WTC11 (cell line): Measurements from ENCODE around the gene LTBP3.

ENCODE experiments used
- CREM ChIP-seq: sonication (generic); formaldehyde crosslinking; IDR thresholded peaks from 2 replicates; pipeline ENCODE4 v1.8.1; 2022; ENCODE audit warnings: mild to moderate bottlenecking, missing genetic modification reagents, moderate library complexity
- FOXJ3 ChIP-seq: sonication (generic); formaldehyde crosslinking; IDR thresholded peaks from 2 replicates; pipeline ENCODE4 v1.9.0; 2021; ENCODE audit warnings: missing genetic modification reagents, mild to moderate bottlenecking, borderline replicate concordance
- FOXP1 ChIP-seq: sonication (generic); formaldehyde crosslinking; IDR thresholded peaks from 2 replicates; pipeline ENCODE4 v1.8.0; 2022; ENCODE audit warnings: missing genetic modification reagents, mild to moderate bottlenecking, moderate library complexity, borderline replicate concordance
- SMAD4 ChIP-seq: sonication (generic); formaldehyde crosslinking; IDR thresholded peaks from 2 replicates; pipeline ENCODE4 v1.8.0; 2022; ENCODE audit warnings: mild to moderate bottlenecking, missing genetic modification reagents
- ZNF138 ChIP-seq: sonication (generic); formaldehyde crosslinking; conservative IDR thresholded peaks from 2 replicates; pipeline ENCODE4 v1.8.1; 2022; ENCODE audit warnings: mild to moderate bottlenecking, moderate library complexity, missing genetic modification reagents
- ZNF423 ChIP-seq: fragments of 250-450 bp; sonication (Bioruptor Pico); IDR thresholded peaks from 2 replicates; pipeline ENCODE4 v2.1.2; 2022; ENCODE audit warnings: mild to moderate bottlenecking, moderate library complexity
- TF ChIP-seq, protein P1 (sequence below): sonication (generic); formaldehyde crosslinking; IDR thresholded peaks from 2 replicates; pipeline ENCODE4 v1.8.1; 2022; ENCODE audit warnings: low read depth, mild to moderate bottlenecking, moderate library complexity, missing genetic modification reagents, borderline replicate concordance
- TF ChIP-seq, protein P2 (sequence below): fragments of 200-600 bp; IDR thresholded peaks from 2 replicates; pipeline ENCODE4 v1.8.0; 2022; ENCODE audit warnings: antibody characterized with exemption
- TF ChIP-seq, protein P3 (sequence below): sonication (generic); formaldehyde crosslinking; IDR thresholded peaks from 2 replicates; pipeline ENCODE4 v1.8.1; 2023; ENCODE audit warnings: mild to moderate bottlenecking, missing genetic modification reagents, moderate library complexity

DNA sequence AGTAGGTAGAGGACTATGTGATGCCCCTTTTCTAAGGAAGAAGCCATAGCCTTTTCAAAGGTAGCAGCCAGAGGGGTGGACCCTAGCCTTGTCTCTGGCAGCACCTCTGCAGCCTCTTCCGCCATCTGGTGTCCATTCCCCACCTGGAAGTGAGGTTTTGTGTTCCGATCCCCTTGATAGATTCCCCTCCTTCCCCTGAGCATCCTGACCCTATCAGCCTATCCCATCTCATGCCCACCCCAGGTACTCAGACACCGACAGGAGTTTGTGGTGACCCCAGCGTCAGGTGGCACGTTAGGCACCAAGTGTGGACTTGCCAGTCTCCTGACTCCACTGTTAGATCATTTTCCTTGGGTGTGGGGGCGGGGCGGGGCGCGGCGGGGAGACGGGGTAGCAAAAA lies 13.8 kb upstream of the LTBP3 start:
- TF ChIP-seq, protein P1, sequence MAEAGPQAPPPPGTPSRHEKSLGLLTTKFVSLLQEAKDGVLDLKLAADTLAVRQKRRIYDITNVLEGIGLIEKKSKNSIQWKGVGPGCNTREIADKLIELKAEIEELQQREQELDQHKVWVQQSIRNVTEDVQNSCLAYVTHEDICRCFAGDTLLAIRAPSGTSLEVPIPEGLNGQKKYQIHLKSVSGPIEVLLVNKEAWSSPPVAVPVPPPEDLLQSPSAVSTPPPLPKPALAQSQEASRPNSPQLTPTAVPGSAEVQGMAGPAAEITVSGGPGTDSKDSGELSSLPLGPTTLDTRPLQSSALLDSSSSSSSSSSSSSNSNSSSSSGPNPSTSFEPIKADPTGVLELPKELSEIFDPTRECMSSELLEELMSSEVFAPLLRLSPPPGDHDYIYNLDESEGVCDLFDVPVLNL (CRISPR knock-in tag), result no peak
- TF ChIP-seq ZNF138 (CRISPR knock-in tag) (no peak), SMAD4 (CRISPR knock-in tag) (no peak), FOXJ3 (CRISPR knock-in tag) (no peak), CREM (CRISPR knock-in tag) (no peak), FOXP1 (CRISPR knock-in tag) (no peak), ZNF423 (no peak)
- TF ChIP-seq, protein P2, sequence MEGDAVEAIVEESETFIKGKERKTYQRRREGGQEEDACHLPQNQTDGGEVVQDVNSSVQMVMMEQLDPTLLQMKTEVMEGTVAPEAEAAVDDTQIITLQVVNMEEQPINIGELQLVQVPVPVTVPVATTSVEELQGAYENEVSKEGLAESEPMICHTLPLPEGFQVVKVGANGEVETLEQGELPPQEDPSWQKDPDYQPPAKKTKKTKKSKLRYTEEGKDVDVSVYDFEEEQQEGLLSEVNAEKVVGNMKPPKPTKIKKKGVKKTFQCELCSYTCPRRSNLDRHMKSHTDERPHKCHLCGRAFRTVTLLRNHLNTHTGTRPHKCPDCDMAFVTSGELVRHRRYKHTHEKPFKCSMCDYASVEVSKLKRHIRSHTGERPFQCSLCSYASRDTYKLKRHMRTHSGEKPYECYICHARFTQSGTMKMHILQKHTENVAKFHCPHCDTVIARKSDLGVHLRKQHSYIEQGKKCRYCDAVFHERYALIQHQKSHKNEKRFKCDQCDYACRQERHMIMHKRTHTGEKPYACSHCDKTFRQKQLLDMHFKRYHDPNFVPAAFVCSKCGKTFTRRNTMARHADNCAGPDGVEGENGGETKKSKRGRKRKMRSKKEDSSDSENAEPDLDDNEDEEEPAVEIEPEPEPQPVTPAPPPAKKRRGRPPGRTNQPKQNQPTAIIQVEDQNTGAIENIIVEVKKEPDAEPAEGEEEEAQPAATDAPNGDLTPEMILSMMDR, result peak; percentile 27; the same call in 1 of the 2 replicates
- TF ChIP-seq, protein P3, sequence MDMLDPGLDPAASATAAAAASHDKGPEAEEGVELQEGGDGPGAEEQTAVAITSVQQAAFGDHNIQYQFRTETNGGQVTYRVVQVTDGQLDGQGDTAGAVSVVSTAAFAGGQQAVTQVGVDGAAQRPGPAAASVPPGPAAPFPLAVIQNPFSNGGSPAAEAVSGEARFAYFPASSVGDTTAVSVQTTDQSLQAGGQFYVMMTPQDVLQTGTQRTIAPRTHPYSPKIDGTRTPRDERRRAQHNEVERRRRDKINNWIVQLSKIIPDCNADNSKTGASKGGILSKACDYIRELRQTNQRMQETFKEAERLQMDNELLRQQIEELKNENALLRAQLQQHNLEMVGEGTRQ (CRISPR knock-in tag), result no peak
